Measurements from ENCODE around the gene NOP56.

The NOP56 gene

GRCh38 chr20:2631228-2631627 lies 21.2 kb upstream of the NOP56 start:
- TF ChIP-seq SPI1 (IDR thresholded peaks at IDR 0.05; ENCODE audit: borderline replicate concordance, low read depth) (no peak), GABPA (IDR thresholded peaks at IDR 0.05; ENCODE audit: low read depth) (no peak), REST (IDR thresholded peaks at IDR 0.05; ENCODE audit: insufficient replicate concordance, low read depth) (no peak), CTCF (IDR thresholded peaks at IDR 0.05; ENCODE audit: insufficient read depth, low read length) (no peak), POLR2AphosphoS5 (IDR thresholded peaks at IDR 0.05; ENCODE audit: low read depth) (no peak)
- no peak for DNase-seq (ENCODE audit: low read depth in 1 of 2, low spot score in 1 of 2)

GRCh38 chr20:2633381-2633780 lies 19.1 kb upstream of the NOP56 start:
- peaks cover 3% of the 10 kb centered on the region for H3K27me3 ChIP-seq (ENCODE audit: insufficient read depth, poor library complexity, severe bottlenecking)
- no peak overlapping the region for H3K4me3 ChIP-seq (replicated peaks; ENCODE audit: insufficient read depth, low read length)
- DNase-seq (ENCODE audit: low read depth in 1 of 2, low spot score in 1 of 2) = no peak
- TF ChIP-seq POLR2AphosphoS5 (IDR thresholded peaks at IDR 0.05; ENCODE audit: low read depth) (no peak), CTCF (IDR thresholded peaks at IDR 0.05; ENCODE audit: insufficient read depth, low read length) (no peak), REST (IDR thresholded peaks at IDR 0.05; ENCODE audit: insufficient replicate concordance, low read depth) (no peak), GABPA (IDR thresholded peaks at IDR 0.05; ENCODE audit: low read depth) (no peak), SPI1 (IDR thresholded peaks at IDR 0.05; ENCODE audit: borderline replicate concordance, low read depth) (no peak)
- H3K27ac ChIP-seq (replicated peaks) = no peak overlapping the region

More at GRCh38 chr20:2631228-2631627, 21.2 kb upstream of the NOP56 start:
- Histone ChIP-seq H3K27ac (replicated peaks) (no peak overlapping the region), H3K27me3 (ENCODE audit: insufficient read depth, poor library complexity, severe bottlenecking) (peaks cover 3% of the 10 kb centered on the region), H3K4me3 (replicated peaks; ENCODE audit: insufficient read depth, low read length) (no peak overlapping the region)

- Histone ChIP-seq H3K27me3 (ENCODE audit: insufficient read depth, poor library complexity, severe bottlenecking) (peaks cover 3% of the 10 kb centered on the region), H3K27ac (replicated peaks) (no peak overlapping the region), H3K4me3 (replicated peaks; ENCODE audit: insufficient read depth, low read length) (no peak overlapping the region)
- no peak for DNase-seq (ENCODE audit: low read depth in 1 of 2, low spot score in 1 of 2)
- TF ChIP-seq GABPA (IDR thresholded peaks at IDR 0.05; ENCODE audit: low read depth) (no peak), POLR2AphosphoS5 (IDR thresholded peaks at IDR 0.05; ENCODE audit: low read depth) (no peak), CTCF (IDR thresholded peaks at IDR 0.05; ENCODE audit: insufficient read depth, low read length) (no peak), REST (IDR thresholded peaks at IDR 0.05; ENCODE audit: insufficient replicate concordance, low read depth) (no peak), SPI1 (IDR thresholded peaks at IDR 0.05; ENCODE audit: borderline replicate concordance, low read depth) (no peak)
These were observed 15.2 kb upstream of the NOP56 start for GRCh38 chr20:2637246-2637645.
